Kidney capillary endothelial cell (primary cell): ENCODE results near the gene ITGBL1.
A peak's percentile ranks its signal among the peaks of the same experiment; 100 is the strongest.

Experiments used
- DNase-seq: peaks from one replicate; pipeline ENCODE4 v3.0.0-alpha.2; 2018; ENCODE audit warnings: low spot score

ITGBL1 gene, protein sequence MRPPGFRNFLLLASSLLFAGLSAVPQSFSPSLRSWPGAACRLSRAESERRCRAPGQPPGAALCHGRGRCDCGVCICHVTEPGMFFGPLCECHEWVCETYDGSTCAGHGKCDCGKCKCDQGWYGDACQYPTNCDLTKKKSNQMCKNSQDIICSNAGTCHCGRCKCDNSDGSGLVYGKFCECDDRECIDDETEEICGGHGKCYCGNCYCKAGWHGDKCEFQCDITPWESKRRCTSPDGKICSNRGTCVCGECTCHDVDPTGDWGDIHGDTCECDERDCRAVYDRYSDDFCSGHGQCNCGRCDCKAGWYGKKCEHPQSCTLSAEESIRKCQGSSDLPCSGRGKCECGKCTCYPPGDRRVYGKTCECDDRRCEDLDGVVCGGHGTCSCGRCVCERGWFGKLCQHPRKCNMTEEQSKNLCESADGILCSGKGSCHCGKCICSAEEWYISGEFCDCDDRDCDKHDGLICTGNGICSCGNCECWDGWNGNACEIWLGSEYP

GRCh38 chr13:101452519-101453485 is at the start of gene ITGBL1:
Gene ITGBL1 (plus strand): TSS chr13:101452675. CDS start chr13:101452834, 159 bp downstream.
- DNase-seq, result no peak

DNA sequence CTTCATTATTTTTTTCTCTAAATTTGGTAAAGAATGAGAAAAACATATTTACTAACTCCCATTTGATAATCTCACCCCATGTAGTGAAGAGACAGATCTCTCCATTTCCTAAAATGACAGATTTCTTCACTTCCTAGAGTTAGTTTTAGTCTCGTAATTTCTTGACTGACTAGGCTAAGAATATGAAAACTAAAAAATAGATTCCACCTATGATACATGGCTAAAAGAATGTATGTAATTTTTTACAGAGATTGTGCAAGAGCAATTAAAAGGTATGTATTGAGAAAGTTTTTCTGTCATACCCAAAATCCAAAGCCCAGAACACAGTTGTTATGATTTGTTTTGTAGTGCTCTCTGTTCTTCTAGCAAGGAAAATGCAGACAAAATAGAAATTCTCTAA is 45.7 kb upstream of the ITGBL1 start:
- DNase-seq, result no peak

GRCh38 chr13:101408154-101408553 is 44.3 kb upstream of the ITGBL1 start:
- DNase-seq, result no peak

DNA sequence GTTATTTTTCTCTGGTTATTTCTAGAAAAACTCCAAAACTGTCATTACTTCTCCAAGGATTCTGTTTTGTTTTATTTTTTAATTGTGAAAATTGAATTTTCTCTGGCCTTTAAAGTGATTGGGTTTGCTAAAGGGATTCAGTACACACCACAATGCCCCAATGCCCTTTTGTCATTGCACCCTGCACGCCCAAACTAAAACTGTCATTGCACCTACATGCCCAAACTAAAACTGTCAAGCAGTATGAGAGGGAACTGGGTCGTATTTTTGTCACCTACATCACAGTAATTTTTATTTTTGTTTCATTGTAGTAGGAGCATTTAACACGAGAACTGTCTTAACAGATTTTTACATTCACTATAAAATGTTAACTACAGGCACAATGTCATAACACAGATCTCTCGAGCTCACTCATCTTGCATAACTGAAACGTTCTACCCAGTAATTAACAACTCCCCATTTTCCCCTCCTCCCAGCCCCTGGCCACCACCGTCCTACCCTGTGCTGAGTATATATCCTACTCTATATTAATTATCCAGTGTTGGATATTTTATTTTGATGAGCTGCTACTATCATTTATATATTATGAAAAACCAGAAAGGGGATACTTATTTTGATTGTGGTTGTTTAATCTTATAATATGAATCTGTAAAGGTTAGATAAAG is 43.4 kb upstream of the ITGBL1 start:
- no peak for DNase-seq

DNA sequence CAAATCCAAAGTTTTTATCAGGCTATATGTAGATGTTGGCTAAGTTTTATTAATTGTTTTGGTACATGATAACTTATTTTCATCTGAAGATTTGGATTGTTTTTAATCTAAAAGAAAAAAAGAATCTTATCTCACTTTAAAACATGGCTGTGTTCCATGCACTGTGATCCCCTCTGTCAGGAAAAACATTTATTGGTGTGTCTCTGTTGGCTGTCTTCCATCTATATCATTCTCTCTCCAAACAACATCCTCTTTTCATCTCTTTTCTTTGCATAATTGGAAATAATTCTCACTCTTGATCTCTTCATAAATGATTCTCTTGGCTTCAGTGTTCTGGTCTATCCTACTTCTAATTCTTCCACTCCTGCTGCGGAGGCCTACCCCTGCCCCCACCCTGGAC is 40.4 kb upstream of the ITGBL1 start:
- DNase-seq, result no peak

- no peak for DNase-seq
Observed at GRCh38 chr13:101415358-101416174, 36.9 kb upstream of the ITGBL1 start.

DNA sequence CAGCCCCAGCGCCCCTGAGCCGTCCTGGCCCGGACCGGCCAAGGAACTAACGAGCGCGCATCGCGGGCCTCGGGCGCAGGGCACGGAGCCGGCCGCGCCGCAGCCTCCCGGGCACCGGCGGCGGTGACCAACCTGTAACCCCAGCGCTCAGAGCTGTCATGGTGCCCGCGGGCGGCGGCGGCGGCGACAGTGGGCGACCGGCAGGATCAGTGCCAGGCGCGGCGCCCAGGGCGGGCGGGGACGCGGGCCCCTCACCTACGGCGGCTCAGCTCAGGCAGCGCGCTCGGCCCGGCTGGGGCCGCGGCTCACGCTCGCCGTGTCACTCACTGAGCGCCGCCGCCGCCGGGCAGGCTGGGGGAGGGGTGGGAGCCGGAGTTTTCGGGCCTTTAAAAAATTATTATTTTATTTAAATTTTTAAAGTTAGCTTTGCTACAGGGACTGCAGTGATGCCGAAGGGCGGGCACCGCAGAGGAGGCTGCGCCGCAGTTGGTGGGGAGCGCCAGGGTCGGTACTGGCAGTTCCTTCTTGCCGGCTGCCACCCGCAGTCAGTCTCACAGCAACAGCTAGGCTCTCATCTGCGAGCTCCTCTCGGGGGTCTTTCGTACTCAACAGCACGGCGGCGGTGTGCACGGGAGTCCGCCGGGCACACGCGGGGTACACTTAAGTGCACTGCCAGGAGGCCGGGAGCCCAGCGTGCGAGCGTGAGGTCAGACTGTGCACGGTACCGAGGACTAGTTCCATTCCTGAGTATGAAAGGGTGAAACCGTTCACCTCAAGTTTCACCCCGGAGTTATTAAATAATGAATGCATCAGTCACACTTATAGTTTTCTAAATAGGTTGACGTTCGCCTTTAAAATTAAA is 36.1 kb upstream of the ITGBL1 start, which contains the start of gene NALCN:
Gene NALCN, minus strand, starts transcription at position 328 of the 862 bp plus-strand sequence. CDS start 17,382 bp downstream, outside the sequence.
- no peak for DNase-seq

DNA sequence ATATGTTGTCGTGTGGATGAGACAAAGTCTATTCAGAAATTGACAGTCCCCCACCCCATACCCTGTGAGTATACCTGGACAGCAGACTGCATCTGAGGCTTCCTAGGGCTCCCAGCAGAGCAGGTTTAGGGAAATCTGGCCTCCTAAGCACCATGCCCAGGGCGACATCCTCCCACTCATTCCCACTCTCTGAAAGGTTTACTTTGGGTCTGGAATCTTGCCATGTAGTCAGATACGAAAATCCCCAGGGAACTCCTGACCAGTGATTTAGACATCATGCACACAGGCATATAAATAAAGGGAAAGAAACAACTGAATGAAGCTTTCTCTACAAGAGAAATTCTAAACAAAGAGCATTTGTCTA is 35.5 kb upstream of the ITGBL1 start:
- no peak for DNase-seq

GRCh38 chr13:101417501-101417900 is 35.0 kb upstream of the ITGBL1 start:
- DNase-seq, result no peak

GRCh38 chr13:101423872-101424271 is 28.6 kb upstream of the ITGBL1 start:
- no peak for DNase-seq

- no peak for DNase-seq
Observed at GRCh38 chr13:101424381-101425155, 27.9 kb upstream of the ITGBL1 start.

GRCh38 chr13:101425156-101425471 is 27.4 kb upstream of the ITGBL1 start:
- DNase-seq, result no peak

DNA sequence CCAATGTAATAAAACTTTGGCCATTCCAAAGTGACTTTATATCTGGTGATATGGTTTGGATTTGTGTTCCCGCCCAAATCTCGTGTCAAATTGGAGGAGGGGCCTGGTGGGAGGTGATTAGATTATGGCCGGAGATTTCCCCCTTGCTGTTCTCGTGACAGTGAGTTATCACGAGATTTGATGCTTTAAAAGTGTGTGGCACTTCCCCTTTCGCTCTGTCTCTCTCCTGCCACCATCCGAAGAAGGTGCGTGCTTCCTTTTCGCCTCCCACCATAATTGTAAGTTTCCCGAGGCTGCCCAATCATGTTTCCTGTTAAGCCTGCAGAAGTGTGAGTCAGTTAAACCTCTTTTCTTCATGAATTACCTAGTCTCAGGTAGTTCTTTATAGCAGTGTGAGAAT is 26.9 kb upstream of the ITGBL1 start:
- DNase-seq, result no peak

DNA sequence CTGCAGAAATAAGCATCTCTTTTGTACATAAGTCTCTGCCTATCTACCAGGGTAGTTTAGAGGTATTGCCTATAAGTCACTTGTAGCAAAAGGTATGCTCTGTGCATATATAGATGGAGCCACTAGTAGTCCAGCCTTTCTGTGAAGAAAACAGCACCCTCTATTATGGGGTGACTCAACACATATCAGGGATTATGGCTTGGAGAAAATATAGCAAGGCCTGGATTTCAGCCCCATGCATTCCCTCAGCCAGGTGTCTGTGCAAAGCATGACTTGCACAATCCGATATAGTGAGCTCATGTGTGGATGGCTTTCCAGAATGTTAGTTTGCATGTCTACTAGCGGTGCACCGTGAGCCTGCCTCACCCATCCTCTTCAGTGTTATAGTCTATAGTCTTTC is 22.7 kb upstream of the ITGBL1 start:
- no peak for DNase-seq

GRCh38 chr13:101433895-101434294 is 18.6 kb upstream of the ITGBL1 start:
- DNase-seq, result no peak

- no peak for DNase-seq
Observed at GRCh38 chr13:101434486-101434885, 18.0 kb upstream of the ITGBL1 start.

DNA sequence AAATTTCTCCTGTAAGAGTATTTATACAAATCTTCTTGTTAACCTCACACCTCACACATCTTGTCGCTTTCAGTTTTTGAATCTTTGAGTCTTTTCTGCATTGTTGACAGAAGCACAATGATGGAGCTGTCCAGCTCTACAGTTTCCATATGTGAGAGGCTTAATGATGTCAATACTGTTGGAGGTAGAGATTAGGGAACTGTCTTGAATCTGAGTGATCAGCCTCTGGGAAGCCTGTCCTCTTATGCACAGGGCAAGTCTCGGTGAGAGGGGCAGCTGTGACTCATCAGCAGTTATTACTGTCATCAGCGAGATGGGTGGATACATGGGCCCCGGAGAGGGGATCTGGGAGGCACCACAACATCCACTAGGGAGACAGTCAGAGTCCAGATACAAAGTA is 4.6 kb upstream of the ITGBL1 start:
- DNase-seq, result no peak

GRCh38 chr13:101449790-101450748 is 2.4 kb upstream of the ITGBL1 start:
- DNase-seq, result peak; percentile 86

DNA sequence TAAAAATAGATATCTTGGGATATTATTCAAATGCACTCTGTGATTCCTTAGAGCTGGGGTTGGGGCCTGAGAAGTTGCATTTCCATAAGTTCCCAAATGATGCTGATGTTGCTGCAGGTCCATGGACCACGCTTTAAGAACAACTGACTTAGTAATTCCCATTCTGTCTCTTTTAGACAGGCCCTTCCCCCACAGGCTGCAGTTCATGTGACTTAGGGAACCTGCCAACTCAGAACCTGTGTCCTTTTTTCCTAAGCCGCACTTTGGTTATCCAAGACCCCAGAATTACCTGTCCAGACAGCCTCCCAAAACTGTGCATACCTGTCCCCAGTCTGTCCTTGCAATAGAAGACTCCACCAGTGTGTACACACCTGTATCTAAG is 1.7 kb upstream of the ITGBL1 start:
- no peak for DNase-seq
